GM23248 (cell line): Measurements from ENCODE around the gene VKORC1L1. TPM values are rescaled to one million over a fixed set of nuclear protein-coding genes. Genes with fewer than 3 reads are reported as not detected.

Experiments used
- DNase-seq: peaks from one replicate; pipeline ENCODE4 v3.0.0-alpha.2; 2015
- H2AFZ ChIP-seq: fragments of 200-600 bp; sonication (generic); 2 replicates; pipeline ENCODE4 v1.6.1; 2016; ENCODE audit warnings: antibody characterized with exemption
- H3F3A ChIP-seq: fragments of 200-600 bp; sonication (generic); 2 replicates; pipeline ENCODE4 v1.6.1; 2016; ENCODE audit warnings: mild to moderate bottlenecking, antibody characterized with exemption, mixed run types; ENCODE audit not compliant: insufficient read depth
- H3K27ac ChIP-seq: fragments of 200-600 bp; sonication (generic); 2 replicates; pipeline ENCODE4 v1.5.1; 2016; ENCODE audit warnings: mild to moderate bottlenecking
- H3K27me3 ChIP-seq: fragments of 200-600 bp; sonication (generic); replicated peaks from 2 replicates; pipeline ENCODE4 v1.6.1; 2016; ENCODE audit warnings: mild to moderate bottlenecking; ENCODE audit not compliant: insufficient read depth
- H3K36me3 ChIP-seq: fragments of 200-600 bp; sonication (generic); 2 replicates; pipeline ENCODE4 v1.6.1; 2016; ENCODE audit warnings: low read depth, mild to moderate bottlenecking
- H3K4me1 ChIP-seq: fragments of 200-600 bp; sonication (generic); 2 replicates; pipeline ENCODE4 v1.6.1; 2016; ENCODE audit warnings: mild to moderate bottlenecking; ENCODE audit not compliant: insufficient read depth
- H3K4me2 ChIP-seq: fragments of 200-600 bp; sonication (generic); one replicate; pipeline ENCODE4 v1.6.1; 2016; ENCODE audit warnings: mild to moderate bottlenecking; ENCODE audit not compliant: unreplicated experiment
- H3K4me3 ChIP-seq: fragments of 200-600 bp; sonication (generic); 2 replicates; pipeline ENCODE4 v1.5.1; 2016; ENCODE audit warnings: mild to moderate bottlenecking
- H3K79me2 ChIP-seq: fragments of 200-600 bp; sonication (generic); 2 replicates; pipeline ENCODE4 v1.6.1; 2016; ENCODE audit warnings: mild to moderate bottlenecking; ENCODE audit not compliant: insufficient read depth
- H3K9ac ChIP-seq: fragments of 200-600 bp; sonication (generic); 2 replicates; pipeline ENCODE4 v1.6.1; 2016; ENCODE audit warnings: mild to moderate bottlenecking
- H3K9me2 ChIP-seq: fragments of 200-600 bp; sonication (generic); 2 replicates; pipeline ENCODE4 v1.6.1; 2016; ENCODE audit warnings: mixed run types, mild to moderate bottlenecking, moderate library complexity; ENCODE audit not compliant: insufficient read depth
- H3K9me3 ChIP-seq: fragments of 200-600 bp; sonication (generic); one replicate; pipeline ENCODE4 v1.6.1; 2017; ENCODE audit warnings: low read depth
- H4K20me1 ChIP-seq: fragments of 200-600 bp; sonication (generic); 2 replicates; pipeline ENCODE4 v1.6.0; 2016; ENCODE audit not compliant: insufficient read depth
- EZH2 ChIP-seq: fragments of 200-600 bp; sonication (generic); IDR thresholded peaks from 2 replicates; pipeline ENCODE4 v1.6.1; 2018; ENCODE audit warnings: antibody characterized with exemption, mild to moderate bottlenecking; ENCODE audit not compliant: insufficient read depth, poor library complexity, severe bottlenecking
- EZH2phosphoT487 ChIP-seq: fragments of 200-600 bp; sonication (generic); IDR thresholded peaks from 2 replicates; pipeline ENCODE4 v1.6.1; 2018; ENCODE audit warnings: antibody characterized with exemption, moderate library complexity, mild to moderate bottlenecking, low read depth; ENCODE audit not compliant: insufficient read depth
- WGBS, 2 experiments: methylation state at CpG; one replicate each; pipeline ENCODE4 v1.1.6; 2015 to 2017; ENCODE audit warnings: low lambda C conversion rate in 2 of 2, low coverage in 1 of 2; ENCODE audit errors: missing lambda C conversion rate in 2 of 2; 5-methylcytosine and 5-hydroxymethylcytosine counted together
- in situ Hi-C: fragments of 300-500 bp; cut with MboI; formaldehyde crosslinking; loops from 2 replicates; pipeline ENCODE4 v1.15.0; 2020
- polyA plus RNA-seq: library from polyadenylated mRNA; unstranded; fragments of >200 nt; fragmentation: Nextera tagmentation; extraction: Ambion mirVana; gene quantifications from 2 replicates; pipeline ENCODE4 v1.2.1, GENCODE V29; 2016
- total RNA-seq: library from RNA; depleted of rRNA; stranded (reverse); fragments of >200 nt; shearing (Covaris generic); gene quantifications from 2 replicates; pipeline ENCODE4 v1.2.3, GENCODE V29; 2014

Gene VKORC1L1
- total and polyA plus RNA-seq, 2 experiments from 2014 or later: 20.0 to 22.0 TPM

DNA sequence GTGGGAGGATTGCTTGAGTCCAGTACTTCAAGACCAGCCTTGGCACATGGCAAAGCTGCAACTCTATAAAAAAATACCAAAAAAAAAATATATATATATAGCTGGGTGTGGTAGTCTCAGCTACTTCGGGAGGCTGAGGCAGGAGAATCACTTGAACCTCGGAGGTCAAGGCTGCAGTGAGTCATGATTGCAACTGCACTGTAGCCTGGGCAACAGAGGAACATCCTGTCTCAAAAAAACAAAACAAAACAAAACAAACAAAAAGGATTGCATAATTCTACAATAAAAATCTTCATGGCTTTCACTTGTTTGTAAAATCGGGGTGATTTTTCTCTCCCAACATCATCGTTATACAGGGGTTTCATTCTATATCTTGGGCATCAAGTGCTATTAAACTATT lies 74.0 kb downstream of the VKORC1L1 start:
- H3K9ac ChIP-seq: no peak overlapping the region
- no peaks in the 10 kb centered on the region for H3K4me1 ChIP-seq
- H3F3A ChIP-seq: no peaks in the 10 kb centered on the region
- no peaks in the 10 kb centered on the region for H3K27me3 ChIP-seq
- H3K9me2 ChIP-seq: no peaks in the 10 kb centered on the region
- peak; percentile 59 for DNase-seq
- in situ Hi-C loops: no loop called here
- H4K20me1 ChIP-seq: no peaks in the 10 kb centered on the region
- H3K27ac ChIP-seq: peak overlapping the region; percentile 31; the same call in 1 of the 2 replicates
- H3K9me3 ChIP-seq: no peaks in the 10 kb centered on the region
- H3K36me3 ChIP-seq: no peaks in the 10 kb centered on the region
- TF ChIP-seq EZH2phosphoT487: no peak
- no peak for TF ChIP-seq EZH2
- H3K4me3 ChIP-seq: no peak overlapping the region
- WGBS, 2 experiments: 54 to 56% methylated on average over 4 of the region's 4 CpGs
- H3K79me2 ChIP-seq: peaks cover 28% of the 10 kb centered on the region
- H2AFZ ChIP-seq: no peak overlapping the region
- H3K4me2 ChIP-seq: no peak overlapping the region

GRCh38 chr7:65951837-65952578 lies 79.1 kb downstream of the VKORC1L1 start:
- no peak overlapping the region for H3K27ac ChIP-seq
- H3K9ac ChIP-seq: no peak overlapping the region
- in situ Hi-C loops: no loop called here
- 0 out of 2 replicates have a peak, but pooled peaks cover 15% of the 10 kb centered on the region for H3K79me2 ChIP-seq
- no peaks in the 10 kb centered on the region for H3K4me1 ChIP-seq
- peaks cover 16% of the 10 kb centered on the region for H3K36me3 ChIP-seq
- H3K27me3 ChIP-seq: no peaks in the 10 kb centered on the region
- WGBS, 2 experiments: 89 to 93% methylated on average over 9 of the region's 9 CpGs
- no peak overlapping the region for H2AFZ ChIP-seq
- H3K9me3 ChIP-seq: no peaks in the 10 kb centered on the region
- no peaks in the 10 kb centered on the region for H4K20me1 ChIP-seq
- no peak for TF ChIP-seq EZH2
- no peak for TF ChIP-seq EZH2phosphoT487
- no peaks in the 10 kb centered on the region for H3K9me2 ChIP-seq
- peaks cover 5% of the 10 kb centered on the region; the same call in 1 of the 2 replicates for H3F3A ChIP-seq
- no peak overlapping the region for H3K4me3 ChIP-seq
- H3K4me2 ChIP-seq: no peak overlapping the region
- peak; percentile 7 for DNase-seq

GRCh38 chr7:65953001-65953720 lies 80.3 kb downstream of the VKORC1L1 start:
- Histone ChIP-seq H2AFZ (no peak overlapping the region), H3F3A (peaks cover 9% of the 10 kb centered on the region; the same call in 1 of the 2 replicates), H3K79me2 (0 out of 2 replicates have a peak, but pooled peaks cover 5% of the 10 kb centered on the region), H3K4me2 (no peak overlapping the region), H3K36me3 (peaks cover 16% of the 10 kb centered on the region), H3K4me1 (no peaks in the 10 kb centered on the region), H3K4me3 (no peak overlapping the region), H3K9ac (no peak overlapping the region), H3K9me2 (no peaks in the 10 kb centered on the region), H4K20me1 (no peaks in the 10 kb centered on the region), H3K27me3 (no peaks in the 10 kb centered on the region), H3K27ac (no peak overlapping the region), H3K9me3 (no peaks in the 10 kb centered on the region)
- TF ChIP-seq EZH2phosphoT487 (no peak), EZH2 (no peak)
- in situ Hi-C loops: no loop called here
- no peak for DNase-seq
- 89 to 94% methylated on average over 5 of the region's 5 CpGs for WGBS, 2 experiments

DNA sequence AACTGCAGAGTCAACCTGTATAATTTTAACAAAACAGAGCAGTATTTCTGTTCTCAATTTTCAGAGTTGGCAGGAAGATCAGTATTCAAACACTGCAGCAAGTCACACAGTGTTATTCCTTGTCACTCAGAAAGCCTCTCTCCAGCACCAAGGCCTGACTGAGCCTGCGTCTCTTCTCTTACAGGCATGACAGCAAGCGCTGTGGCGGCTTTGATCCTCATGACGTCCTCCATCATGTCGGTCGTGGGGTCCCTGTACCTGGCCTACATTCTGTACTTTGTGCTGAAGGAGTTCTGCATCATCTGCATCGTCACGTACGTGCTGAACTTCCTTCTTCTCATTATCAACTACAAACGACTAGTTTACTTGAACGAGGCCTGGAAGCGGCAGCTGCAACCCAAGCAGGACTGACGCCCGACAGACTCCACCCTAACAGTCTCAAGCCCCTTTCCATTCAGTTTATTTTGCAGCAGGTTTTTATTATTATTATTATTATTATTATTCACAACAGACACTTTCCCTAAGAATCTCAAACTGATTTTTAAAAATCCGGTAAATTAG lies 81.1 kb downstream of the VKORC1L1 start:
- H3K27me3 ChIP-seq: no peaks in the 10 kb centered on the region
- no peaks in the 10 kb centered on the region for H3K9me2 ChIP-seq
- H3K4me3 ChIP-seq: no peak overlapping the region
- no peak overlapping the region for H3K4me2 ChIP-seq
- DNase-seq: no peak
- H3K27ac ChIP-seq: no peak overlapping the region
- peaks cover 13% of the 10 kb centered on the region; the same call in 1 of the 2 replicates for H3F3A ChIP-seq
- 92 to 95% methylated on average over 15 of the region's 15 CpGs for WGBS, 2 experiments
- TF ChIP-seq EZH2 (no peak), EZH2phosphoT487 (no peak)
- in situ Hi-C loops: no loop called here
- no peak overlapping the region for H3K9ac ChIP-seq
- no peaks in the 10 kb centered on the region for H3K4me1 ChIP-seq
- no peaks in the 10 kb centered on the region for H3K9me3 ChIP-seq
- H3K36me3 ChIP-seq: peaks cover 16% of the 10 kb centered on the region
- no peaks in the 10 kb centered on the region for H4K20me1 ChIP-seq
- H2AFZ ChIP-seq: no peak overlapping the region
- 0 out of 2 replicates have a peak, but pooled peaks cover 5% of the 10 kb centered on the region for H3K79me2 ChIP-seq
